Mucosa of stomach (tissue), 1 donor: ENCODE data around the gene PPP2R5B.
A peak's percentile ranks its signal among the peaks of the same experiment; 100 is the strongest.

Experiments used
- H3K27me3 ChIP-seq: one replicate; pipeline ENCODE4 v1.7.0; 2013; ENCODE audit warnings: mild to moderate bottlenecking, low read length; ENCODE audit not compliant: control insufficient read depth, insufficient read depth
- H3K36me3 ChIP-seq: one replicate; pipeline ENCODE4 v1.7.0; 2013; ENCODE audit warnings: low read length; ENCODE audit not compliant: control insufficient read depth, insufficient read depth
- H3K4me1 ChIP-seq: one replicate; pipeline ENCODE4 v1.7.0; 2013; ENCODE audit warnings: mild to moderate bottlenecking, low read length; ENCODE audit not compliant: control insufficient read depth, insufficient read depth
- H3K4me3 ChIP-seq: one replicate; pipeline ENCODE4 v1.7.0; 2013; ENCODE audit warnings: low read length
- H3K9ac ChIP-seq: one replicate; pipeline ENCODE4 v1.7.0; 2013; ENCODE audit warnings: mild to moderate bottlenecking, low read length, moderate library complexity
- H3K9me3 ChIP-seq: one replicate; pipeline ENCODE4 v1.7.0; 2013; ENCODE audit warnings: mild to moderate bottlenecking, low read length, moderate library complexity; ENCODE audit not compliant: control insufficient read depth
- donor health status: Pancreatic carcinoma.

PPP2R5B gene

GRCh38 chr11:64923944-64924909 lies at the start of gene PPP2R5B:
Gene PPP2R5B, plus strand, starts transcription at chr11:64924689. Its CDS starts 1,046 bp downstream, at chr11:64925735.
- Histone ChIP-seq H3K9me3 (no peaks in the 10 kb centered on the region), H3K4me1 (peaks cover 23% of the 10 kb centered on the region), H3K27me3 (no peaks in the 10 kb centered on the region), H3K9ac (peak within 1 kb of the TSS; percentile 81), H3K36me3 (peaks cover 5% of the 10 kb centered on the region), H3K4me3 (peak within 1 kb of the TSS; percentile 89)

- Histone ChIP-seq H3K9ac (peak overlapping the region; percentile 82), H3K9me3 (no peaks in the 10 kb centered on the region), H3K4me1 (peaks cover 46% of the 10 kb centered on the region), H3K27me3 (no peaks in the 10 kb centered on the region), H3K4me3 (no peak overlapping the region), H3K36me3 (peaks cover 7% of the 10 kb centered on the region)
These were observed 48.9 kb upstream of the PPP2R5B start for GRCh38 chr11:64875369-64876228.

- peak overlapping the region; percentile 82 for H3K9ac ChIP-seq
- peaks cover 6% of the 10 kb centered on the region for H3K36me3 ChIP-seq
- H3K9me3 ChIP-seq: no peaks in the 10 kb centered on the region
- H3K27me3 ChIP-seq: no peaks in the 10 kb centered on the region
- peak overlapping the region; percentile 36 for H3K4me3 ChIP-seq
- H3K4me1 ChIP-seq: peaks cover 40% of the 10 kb centered on the region
These were observed 48.2 kb upstream of the PPP2R5B start for GRCh38 chr11:64876229-64876750.

- peak overlapping the region; percentile 82 for H3K9ac ChIP-seq
- no peaks in the 10 kb centered on the region for H3K9me3 ChIP-seq
- peak overlapping the region; percentile 36 for H3K4me3 ChIP-seq
- H3K36me3 ChIP-seq: peaks cover under 1% of the 10 kb centered on the region
- no peaks in the 10 kb centered on the region for H3K27me3 ChIP-seq
- H3K4me1 ChIP-seq: peaks cover 34% of the 10 kb centered on the region
These were observed 47.6 kb upstream of the PPP2R5B start for GRCh38 chr11:64876835-64877341.

GRCh38 chr11:64877390-64878222 lies 46.9 kb upstream of the PPP2R5B start:
- Histone ChIP-seq H3K9me3 (no peaks in the 10 kb centered on the region), H3K27me3 (no peaks in the 10 kb centered on the region), H3K4me3 (peak overlapping the region; percentile 36), H3K4me1 (peaks cover 28% of the 10 kb centered on the region), H3K36me3 (no peaks in the 10 kb centered on the region), H3K9ac (peak overlapping the region; percentile 82)

- Histone ChIP-seq H3K36me3 (no peaks in the 10 kb centered on the region), H3K27me3 (no peaks in the 10 kb centered on the region), H3K4me3 (peak overlapping the region; percentile 36), H3K9ac (peak overlapping the region; percentile 82), H3K9me3 (no peaks in the 10 kb centered on the region), H3K4me1 (peaks cover 24% of the 10 kb centered on the region)
These were observed 46.3 kb upstream of the PPP2R5B start for GRCh38 chr11:64878223-64878493.

- Histone ChIP-seq H3K27me3 (no peaks in the 10 kb centered on the region), H3K4me3 (peak within 1 kb of the TSS; percentile 73), H3K4me1 (peaks cover 24% of the 10 kb centered on the region), H3K36me3 (no peaks in the 10 kb centered on the region), H3K9ac (peak within 1 kb of the TSS; percentile 94), H3K9me3 (no peaks in the 10 kb centered on the region)
These were observed 45.8 kb upstream of the PPP2R5B start, which contains the start of gene EHD1 for GRCh38 chr11:64878494-64879243. Gene EHD1, minus strand, starts transcription at chr11:64878621. Its CDS starts 157 bp downstream, at chr11:64878464.

- no peaks in the 10 kb centered on the region for H3K36me3 ChIP-seq
- H3K4me3 ChIP-seq: peak overlapping the region; percentile 73
- H3K27me3 ChIP-seq: no peaks in the 10 kb centered on the region
- no peaks in the 10 kb centered on the region for H3K9me3 ChIP-seq
- H3K4me1 ChIP-seq: peaks cover 24% of the 10 kb centered on the region
- H3K9ac ChIP-seq: peak overlapping the region; percentile 94
These were observed 45.1 kb upstream of the PPP2R5B start for GRCh38 chr11:64879244-64879900.

- H3K4me1 ChIP-seq: peaks cover 26% of the 10 kb centered on the region
- H3K36me3 ChIP-seq: no peaks in the 10 kb centered on the region
- H3K4me3 ChIP-seq: no peak overlapping the region
- no peaks in the 10 kb centered on the region for H3K9me3 ChIP-seq
- no peaks in the 10 kb centered on the region for H3K27me3 ChIP-seq
- no peak overlapping the region for H3K9ac ChIP-seq
These were observed 44.1 kb upstream of the PPP2R5B start for GRCh38 chr11:64880240-64881001.

GRCh38 chr11:64881476-64881875 lies 43.0 kb upstream of the PPP2R5B start:
- no peaks in the 10 kb centered on the region for H3K36me3 ChIP-seq
- H3K9ac ChIP-seq: no peak overlapping the region
- H3K4me1 ChIP-seq: peaks cover 27% of the 10 kb centered on the region
- H3K27me3 ChIP-seq: no peaks in the 10 kb centered on the region
- no peaks in the 10 kb centered on the region for H3K9me3 ChIP-seq
- no peak overlapping the region for H3K4me3 ChIP-seq
